GM18951 (cell line): ENCODE measurements around the gene CBR4.

Source experiments
- POLR2A ChIP-seq: IDR thresholded peaks from 4 replicates; pipeline ENCODE4 v1.6.1; 2011; ENCODE audit warnings: mild to moderate bottlenecking; ENCODE audit not compliant: insufficient read length, insufficient read depth; ENCODE audit errors: extremely low read depth
- in situ Hi-C: fragments of 300-500 bp; cut with MboI; formaldehyde crosslinking; loops from one replicate; pipeline ENCODE4 v1.12.0; 2022; ENCODE audit warnings: low sequenced_read_pairs, mixed read lengths, inconsistent platforms; ENCODE audit not compliant: unreplicated experiment

The CBR4 gene

DNA sequence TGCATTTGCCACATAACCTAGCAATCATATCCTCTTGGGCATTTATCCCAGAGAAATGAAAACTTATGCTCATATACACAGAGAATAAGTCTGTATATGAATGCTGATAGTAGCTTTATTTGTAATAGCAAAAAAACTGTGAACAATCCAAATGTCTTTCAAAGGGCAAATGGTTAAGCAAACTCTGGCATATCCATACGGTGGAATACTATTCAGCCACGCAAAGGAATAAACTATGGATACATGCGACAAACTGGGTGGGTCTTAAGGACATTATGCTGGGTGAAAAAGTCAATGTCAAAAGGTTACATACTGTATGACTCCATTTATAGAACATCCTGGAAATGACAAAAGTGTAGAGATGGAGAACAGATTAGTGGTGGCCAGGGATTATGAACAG lies 17.6 kb upstream of the CBR4 start:
- in situ Hi-C loops = no loop called here
- no peak for TF ChIP-seq POLR2A

DNA sequence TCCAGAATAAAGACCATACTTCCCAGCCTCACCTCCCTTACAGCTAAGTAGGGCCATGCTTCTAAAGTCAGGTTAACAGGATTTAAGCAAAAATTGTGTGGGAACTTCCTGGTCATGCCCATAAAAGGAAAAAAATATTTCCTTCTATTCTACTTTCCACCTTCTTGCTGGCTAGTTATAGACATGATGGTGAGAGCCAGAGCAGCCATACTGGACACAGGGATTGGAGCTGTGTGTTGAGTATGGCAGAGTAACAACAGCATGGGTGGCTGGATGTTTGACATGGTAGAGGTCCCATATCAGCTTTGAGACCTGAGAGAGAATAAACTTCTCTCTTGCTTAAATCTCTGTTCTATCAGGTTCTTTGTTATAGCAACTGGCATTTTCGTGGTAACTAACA lies 15.1 kb upstream of the CBR4 start:
- in situ Hi-C loops = no loop called here
- TF ChIP-seq POLR2A = no peak

DNA sequence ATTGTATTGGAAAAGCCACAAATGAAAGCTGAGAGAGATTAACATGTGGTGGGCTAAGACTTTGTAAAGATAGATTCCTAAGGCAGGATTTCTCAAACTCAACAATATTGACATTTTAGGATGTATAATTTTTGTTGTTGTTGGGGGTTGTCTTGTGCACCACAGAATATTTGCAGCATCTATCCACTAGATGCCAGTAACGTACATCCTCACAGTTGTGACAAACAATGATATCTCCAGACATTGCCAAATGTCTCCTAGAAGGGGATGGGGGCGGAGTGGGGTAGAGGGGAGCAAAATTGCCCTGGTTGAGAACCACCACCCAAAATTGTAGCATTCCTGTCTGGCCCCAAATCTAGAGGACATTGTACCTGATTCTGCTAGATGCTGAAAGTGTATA lies 14.7 kb upstream of the CBR4 start:
- no peak for TF ChIP-seq POLR2A
- in situ Hi-C loops = no loop called here

DNA sequence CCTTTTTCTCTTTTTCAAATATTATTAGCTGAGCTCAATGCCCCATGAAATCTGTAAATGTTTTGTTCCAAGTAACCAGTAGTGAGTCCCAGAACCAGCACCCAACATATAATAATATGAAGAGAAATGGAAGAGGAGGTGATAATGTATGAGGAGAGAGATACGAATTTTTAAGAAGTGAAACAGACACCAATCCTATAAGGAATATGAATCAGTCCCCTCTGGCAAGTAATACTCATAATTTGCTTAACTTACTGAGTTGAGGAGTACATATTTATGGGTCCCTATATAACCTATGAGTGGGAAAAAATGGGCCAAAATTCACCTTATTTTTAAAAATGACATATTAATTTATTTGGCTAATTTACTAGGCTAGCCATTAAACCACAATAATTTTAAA lies 8.4 kb upstream of the CBR4 start:
- in situ Hi-C loops = loop anchor here (10.0 kb wide), 1 partner anchor 466 kb away; no protein-coding TSS in a partner anchor
- TF ChIP-seq POLR2A = no peak

DNA sequence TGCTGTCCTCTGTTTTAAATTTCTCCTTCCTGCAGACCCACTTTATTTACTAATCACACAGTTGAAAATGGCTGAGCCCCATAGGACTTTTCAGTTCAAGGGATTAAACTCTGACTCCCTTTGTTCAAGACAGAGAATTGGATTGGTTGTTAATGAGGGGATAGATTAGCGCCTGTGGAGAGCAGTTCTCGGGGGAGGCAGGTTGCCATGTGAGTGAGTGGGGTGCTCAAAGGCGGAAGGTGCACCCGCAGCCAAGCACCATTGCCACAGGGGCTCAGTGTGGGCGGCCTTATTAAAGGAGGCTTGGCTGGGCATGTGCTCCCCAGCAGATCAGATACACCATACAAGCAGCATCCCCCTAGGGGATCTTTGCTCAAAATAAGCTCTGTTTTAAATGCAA lies 7.9 kb upstream of the CBR4 start:
- no peak for TF ChIP-seq POLR2A
- in situ Hi-C loops = loop anchor here (10.0 kb wide), 1 partner anchor 467 kb away; no protein-coding TSS in a partner anchor

DNA sequence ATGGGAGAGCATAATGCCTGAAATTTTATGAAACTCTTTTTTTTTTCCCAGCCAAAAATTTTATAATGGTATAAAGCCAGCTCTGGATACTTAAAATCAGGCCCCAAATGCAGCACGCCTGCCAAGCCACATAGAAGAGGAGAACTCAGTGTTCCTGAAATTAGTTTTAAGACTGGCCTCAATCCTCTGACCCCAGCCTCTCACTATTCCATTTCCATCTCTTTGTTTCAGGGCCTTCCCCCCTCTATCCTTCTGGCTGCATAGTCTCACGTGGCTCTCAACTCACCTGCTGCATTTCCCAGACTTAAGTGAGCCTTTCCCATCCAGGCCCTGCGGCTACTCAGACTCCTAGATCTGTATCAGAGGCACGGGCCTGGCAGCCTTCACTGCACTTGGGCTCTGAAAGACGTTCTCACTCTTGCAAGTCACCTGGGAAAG lies 5.2 kb upstream of the CBR4 start:
- no peak for TF ChIP-seq POLR2A
- in situ Hi-C loops = loop anchor here (10.0 kb wide), 1 partner anchor 470 kb away; no protein-coding TSS in a partner anchor

DNA sequence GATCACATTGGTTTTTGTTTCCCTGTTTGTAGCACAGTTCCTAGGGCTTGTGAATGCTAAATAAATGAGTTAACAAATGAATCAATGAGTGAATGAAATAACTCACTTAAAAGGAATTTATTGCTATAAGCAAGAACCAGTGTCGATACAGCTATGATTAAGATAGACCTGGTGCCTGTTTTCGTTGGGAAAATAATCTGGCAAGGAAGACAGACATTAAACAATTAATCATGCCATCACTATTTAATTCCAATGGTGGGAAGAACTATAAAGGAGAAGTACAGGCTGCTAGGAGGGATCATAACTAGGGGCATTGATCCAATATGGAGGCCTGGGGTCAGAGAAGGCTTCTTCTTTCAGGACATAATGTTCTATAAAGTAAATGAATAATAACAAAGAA lies 4.5 kb upstream of the CBR4 start:
- in situ Hi-C loops = loop anchor here (10.0 kb wide), 1 partner anchor 470 kb away; no protein-coding TSS in a partner anchor
- TF ChIP-seq POLR2A = no peak

DNA sequence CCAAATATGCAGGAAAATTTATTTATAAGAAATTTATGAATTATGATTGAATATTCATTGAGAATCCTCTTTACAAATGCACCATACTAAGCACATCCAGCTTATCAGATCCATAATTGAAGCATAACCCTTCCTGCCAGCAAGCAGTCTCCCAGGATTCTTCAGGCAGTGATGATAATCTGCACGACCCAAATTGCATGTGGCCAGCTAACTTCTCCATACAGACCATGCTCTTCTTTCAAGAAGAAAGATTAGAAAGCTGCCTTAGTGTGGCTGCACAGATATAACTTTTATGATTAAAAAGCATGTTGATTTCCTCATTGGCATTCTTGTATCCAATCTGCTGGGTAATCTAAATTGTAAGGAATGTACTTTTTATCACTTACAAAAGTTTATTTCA lies 3.3 kb upstream of the CBR4 start:
- no peak for TF ChIP-seq POLR2A
- in situ Hi-C loops = loop anchor here (10.0 kb wide), 1 partner anchor 471 kb away; no protein-coding TSS in a partner anchor

DNA sequence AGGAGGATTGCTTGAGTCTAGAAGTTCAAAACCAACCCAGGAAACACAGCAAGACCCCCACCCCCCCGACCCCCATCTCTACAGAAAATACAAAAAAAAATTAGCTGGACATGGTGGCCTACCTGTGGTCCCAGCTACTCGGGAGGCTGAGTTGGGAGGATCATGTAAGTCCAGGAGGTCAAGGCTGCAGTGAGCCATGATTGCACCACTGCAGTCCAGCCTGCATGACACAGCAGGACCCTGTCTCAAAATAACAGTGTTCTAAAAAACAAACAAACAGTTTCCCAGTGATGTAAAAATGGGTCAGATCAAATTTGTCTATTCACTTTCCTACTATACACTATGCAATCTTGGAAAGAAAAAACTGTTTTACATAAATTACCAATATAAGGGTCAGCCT lies 2.0 kb upstream of the CBR4 start:
- no peak for TF ChIP-seq POLR2A
- in situ Hi-C loops = loop anchor here (10.0 kb wide), 1 partner anchor 473 kb away; no protein-coding TSS in a partner anchor

DNA sequence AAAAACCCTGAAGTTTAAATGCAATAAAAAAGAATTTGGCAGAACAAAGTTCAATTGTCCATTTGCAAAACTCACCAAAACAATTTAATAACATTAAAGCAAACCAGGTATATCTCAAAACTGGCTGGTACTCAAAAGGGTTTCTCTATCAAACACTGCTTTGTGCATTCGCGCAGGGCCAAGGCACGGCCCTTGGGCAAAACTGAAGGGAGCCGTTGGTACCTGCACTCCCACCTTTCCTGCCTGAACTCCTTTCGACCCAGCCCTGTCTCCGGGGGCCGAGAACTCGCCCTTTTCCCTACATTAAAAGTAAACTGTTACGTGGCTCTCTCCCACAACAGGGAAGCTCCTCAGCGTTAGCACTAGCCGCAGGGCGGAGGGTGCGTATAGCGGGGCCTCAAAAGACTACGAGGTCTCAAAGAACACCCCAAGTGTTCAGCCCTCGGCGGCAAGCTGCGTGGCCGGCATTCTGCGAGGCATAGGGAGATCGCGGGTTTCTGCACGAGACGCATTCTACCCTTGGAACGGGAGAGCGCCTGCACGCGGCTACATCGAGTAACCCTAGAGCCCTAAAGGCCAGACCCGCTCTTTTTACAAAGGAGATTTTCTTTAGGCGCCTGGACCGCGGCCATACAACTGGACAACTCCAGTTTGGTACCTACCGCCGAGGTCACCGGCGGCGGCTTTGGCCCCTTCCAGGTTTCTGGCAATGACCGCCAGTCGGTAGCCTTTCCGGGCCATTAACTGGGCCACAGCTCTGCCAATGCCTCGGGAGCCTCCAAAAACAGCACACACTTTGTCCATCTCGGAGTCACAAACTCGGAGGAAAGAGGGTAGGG lies 550 bp downstream of the CBR4 start:
- in situ Hi-C loops = loop anchor here (10.0 kb wide), 1 partner anchor 475 kb away; no protein-coding TSS in a partner anchor
- no peak for TF ChIP-seq POLR2A

DNA sequence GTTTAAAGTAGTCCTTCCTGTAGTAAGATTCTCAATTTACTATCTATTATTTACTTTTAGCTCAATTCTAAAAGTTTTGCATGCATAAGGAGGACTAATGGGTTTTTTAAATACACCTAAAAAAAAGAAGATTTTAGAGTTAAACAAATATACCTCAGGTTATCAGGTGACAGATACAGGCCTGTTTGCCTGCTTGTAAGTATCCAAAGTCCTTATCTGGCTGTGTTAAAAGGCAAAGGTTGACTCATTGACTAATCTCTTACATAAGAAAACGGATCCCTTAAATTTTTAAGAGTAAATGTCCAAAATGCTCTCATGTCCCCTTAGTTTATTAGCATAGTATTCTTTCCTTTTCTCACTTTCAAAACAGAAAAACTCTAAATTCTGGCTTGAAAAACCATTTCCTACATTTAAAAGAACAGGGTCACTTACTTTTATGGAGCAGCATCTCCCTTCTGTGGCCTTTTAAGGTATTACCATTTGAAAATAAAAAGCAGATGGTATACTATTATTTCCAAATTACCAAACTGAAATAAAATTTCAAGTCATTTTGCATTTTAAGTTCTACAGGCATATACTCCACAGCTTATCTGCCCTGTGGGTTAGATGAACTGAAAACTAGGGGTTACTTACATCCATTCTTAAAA lies 4.5 kb downstream of the CBR4 start:
- TF ChIP-seq POLR2A = no peak
- in situ Hi-C loops = no loop called here

DNA sequence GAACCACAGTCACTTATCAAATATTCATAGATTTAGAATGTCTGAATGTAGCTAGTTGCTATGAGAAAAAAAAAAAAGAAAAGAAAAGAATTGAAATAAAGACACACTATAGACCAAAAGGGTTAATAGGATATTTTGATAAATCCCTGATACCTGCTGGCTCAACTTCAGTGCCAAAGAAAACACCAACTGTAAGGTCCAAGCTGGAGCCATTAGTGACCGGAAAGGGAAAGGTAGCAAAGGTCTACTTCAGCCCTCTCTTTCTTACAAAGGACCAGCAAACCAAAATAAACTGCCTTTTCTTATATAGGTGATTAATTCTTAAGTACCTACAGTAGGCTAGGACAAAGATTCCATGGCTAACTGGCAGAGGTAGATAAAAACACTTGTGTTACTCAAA lies 9.7 kb downstream of the CBR4 start:
- no peak for TF ChIP-seq POLR2A
- in situ Hi-C loops = no loop called here

DNA sequence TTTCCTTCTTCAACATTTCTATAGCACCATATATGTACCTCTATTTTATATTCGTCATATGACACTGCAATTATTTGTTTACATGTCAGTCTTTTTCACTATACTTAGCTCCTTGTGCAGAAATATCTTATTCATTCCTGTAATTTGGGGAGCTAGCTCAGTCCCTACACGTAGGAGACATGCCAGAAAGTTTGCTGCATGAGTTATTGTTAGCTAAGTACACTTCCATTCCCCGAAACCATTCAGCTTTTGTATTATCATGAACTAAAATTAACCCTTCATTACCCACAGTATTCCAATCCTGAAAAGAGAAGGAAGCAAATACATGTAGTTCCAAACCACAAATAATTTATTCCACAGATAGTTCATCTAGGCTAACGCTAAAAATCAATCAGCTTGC lies 10.2 kb downstream of the CBR4 start:
- in situ Hi-C loops = no loop called here
- no peak for TF ChIP-seq POLR2A

DNA sequence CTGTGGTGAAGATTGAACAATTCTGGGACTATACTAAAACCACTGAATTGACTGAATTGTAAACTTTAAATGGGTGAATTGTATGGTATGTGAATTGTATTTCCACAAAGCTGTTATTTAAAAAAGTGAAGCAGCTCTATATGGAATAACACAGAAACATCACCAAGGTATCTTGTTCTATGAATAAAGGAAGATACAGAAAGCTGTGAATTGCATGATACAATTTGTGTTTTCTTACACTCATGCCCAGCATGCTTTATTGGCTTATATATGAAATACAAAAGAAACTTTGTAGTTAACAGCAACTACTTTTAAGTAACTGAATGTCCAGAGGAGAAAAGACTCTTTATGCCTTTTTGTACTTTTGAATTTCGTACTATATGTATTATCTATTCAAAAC lies 11.5 kb downstream of the CBR4 start:
- TF ChIP-seq POLR2A = no peak
- in situ Hi-C loops = no loop called here
